ENCODE measurements around the gene ZFAND2A. TPM values are rescaled to one million over a fixed set of nuclear protein-coding genes. Genes with fewer than 3 reads are reported as not detected.

ZFAND2A gene
- total RNA-seq, 1 experiment from 2014 or later = 13.7 TPM

GRCh38 chr7:1103789-1104515 lies 56.0 kb downstream of the ZFAND2A start:
- no peak overlapping the region for H3K14ac ChIP-seq (ENCODE audit: insufficient read depth, low read length)
- H3K4ac ChIP-seq (ENCODE audit: low read depth, low read length) = no peak overlapping the region
- H3K79me1 ChIP-seq (ENCODE audit: insufficient read depth, low read depth, low read length, poor library complexity, severe bottlenecking) = peaks cover 5% of the 10 kb centered on the region
- H3K4me1 ChIP-seq (ENCODE audit: insufficient read depth, low read length) = no peaks in the 10 kb centered on the region
- no peaks in the 10 kb centered on the region for H3K23me2 ChIP-seq (ENCODE audit: insufficient read length, low read depth, low read length, poor library complexity, severe bottlenecking)
- no peak overlapping the region for H3K56ac ChIP-seq (ENCODE audit: insufficient read length, low read depth, low read length)
- no peak for DNase-seq
- H3K9ac ChIP-seq (ENCODE audit: extremely low read depth, insufficient read length, low read length) = no peak overlapping the region
- H4K8ac ChIP-seq (replicated peaks; ENCODE audit: insufficient read length, low read depth, low read length) = no peak overlapping the region
- H2BK12ac ChIP-seq (ENCODE audit: insufficient read length, low read depth, low read length) = no peak overlapping the region
- H2BK15ac ChIP-seq (ENCODE audit: low read depth, low read length) = no peak overlapping the region
- H3K18ac ChIP-seq (ENCODE audit: insufficient read length, low read depth, low read length) = no peak overlapping the region
- no peak overlapping the region for H3K27ac ChIP-seq (ENCODE audit: insufficient read length, low read depth, low read length)
- H2BK20ac ChIP-seq (ENCODE audit: low read depth, low read length, poor library complexity, severe bottlenecking) = no peak overlapping the region
- no peak overlapping the region for H3K23ac ChIP-seq (ENCODE audit: insufficient read length, low read depth, low read length)
- no peak overlapping the region for H2BK120ac ChIP-seq (ENCODE audit: low read depth, low read length, poor library complexity, severe bottlenecking)
- no peaks in the 10 kb centered on the region for H4K20me1 ChIP-seq (ENCODE audit: control insufficient read depth, insufficient read depth, insufficient read length)
- no peak overlapping the region for H4K5ac ChIP-seq (ENCODE audit: insufficient read length, low read depth, low read length)
- Mint-ChIP-seq H3K36me3 (ENCODE audit: insufficient read depth in 1 of 3, low read depth in 3 of 3) (peaks cover 0 to 6% (median 0%) of the 10 kb centered on the region in 3 experiments; a peak in 4 of 7 replicates), H3K4me1 (no peaks in the 10 kb centered on the region), H3K4me3 (no peak overlapping the region), H3K9me3 (no peaks in the 10 kb centered on the region), H3K27ac (0 out of 7 replicates have a peak overlapping the region, but pooled peaks of 1 of the 3 experiments have one; percentile 39), H3K27me3 (ENCODE audit: low read depth) (no peaks in the 10 kb centered on the region)
- no peaks in the 10 kb centered on the region for H3K27me3 ChIP-seq (ENCODE audit: insufficient read depth, low read length)
- H4K91ac ChIP-seq (ENCODE audit: insufficient read length, low read depth, low read length) = no peak overlapping the region
- H3K79me2 ChIP-seq (ENCODE audit: insufficient read depth, low read length) = peaks cover 1% of the 10 kb centered on the region; the same call in 1 of the 2 replicates
- H3T11ph ChIP-seq (ENCODE audit: low read length) = no peak overlapping the region
- H2AFZ ChIP-seq (ENCODE audit: low read length) = no peak overlapping the region
- no CpG with 5 or more reads among the region's 21 CpGs for WGBS (ENCODE audit: extremely low coverage, insufficient read length, low lambda C conversion rate)
- H2AK5ac ChIP-seq (ENCODE audit: insufficient read length, low read length) = no peak overlapping the region
- TF ChIP-seq CTCF (conservative IDR thresholded peaks at IDR 0.05) = no peak
- no peaks in the 10 kb centered on the region for H3K9me3 ChIP-seq (ENCODE audit: control insufficient read depth, low read depth, low read length)
- H3K4me2 ChIP-seq (ENCODE audit: insufficient read depth, insufficient read length, low read length) = no peak overlapping the region
- no peak overlapping the region for H2BK5ac ChIP-seq (ENCODE audit: insufficient read length, low read length)

Measured in H9 (cell line).